ENCODE measurements around the gene GALNT10. TPM values are rescaled to one million over a fixed set of nuclear protein-coding genes. Genes with fewer than 3 reads are reported as not detected.

The GALNT10 gene
- total and polyA plus RNA-seq, 2 of the 8 experiments (the other 6 are each of a cell fraction or from before 2014, with no cell fraction given): 4.6 to 15.5 TPM

GRCh38 chr5:154386952-154387629 is 196.6 kb downstream of the GALNT10 start:
- no peak overlapping the region for H3K14ac ChIP-seq (ENCODE audit: insufficient read length)
- no peak overlapping the region; the same call in 1 of the 2 replicates for H4K8ac ChIP-seq (ENCODE audit: extremely low read depth, insufficient read depth, low read length)
- ChIA-PET CTCF (ENCODE audit: partially characterized antibody) (interaction anchor here (0.6 to 2.0 kb wide), 5 partner anchors 11 to 1577 kb away, joined by 3 to 9 read pairs (median 3); no protein-coding TSS in a partner anchor), POLR2A (ENCODE audit: partially characterized antibody) (no interaction called here)
- no peak overlapping the region for H4K91ac ChIP-seq (replicated peaks; ENCODE audit: insufficient read length, low read length)
- H4K5ac ChIP-seq (ENCODE audit: insufficient read length, low read depth, low read length): no peak overlapping the region
- no peak overlapping the region for H2BK120ac ChIP-seq (replicated peaks; ENCODE audit: low read depth, low read length)
- peaks cover 0 to 6% (median 2%) of the 10 kb centered on the region in 4 experiments; a peak in 4 of 7 replicates for H3K4me1 ChIP-seq (replicated peaks in 1 of 4; ENCODE audit: control insufficient read depth in 3 of 4, insufficient read depth in 4 of 4, low read length in 3 of 4)
- no peak overlapping the region for H3K9ac ChIP-seq (replicated peaks in 1 of 4; ENCODE audit: extremely low read depth in 1 of 4, low read depth in 3 of 4, low read length in 3 of 4)
- H3K4me2 ChIP-seq (ENCODE audit: insufficient read depth in 1 of 2, low read depth in 2 of 2, low read length in 2 of 2): no peak overlapping the region
- H3K9me3 ChIP-seq (ENCODE audit: insufficient read depth in 2 of 2, low read depth in 1 of 2, low read length in 1 of 2): no peaks in the 10 kb centered on the region
- H3K79me1 ChIP-seq (ENCODE audit: low read depth, low read length): no peaks in the 10 kb centered on the region
- H3K4ac ChIP-seq (replicated peaks; ENCODE audit: insufficient read length, low read depth, low read length): no peak overlapping the region
- no peak for FAIRE-seq
- H3K23me2 ChIP-seq (ENCODE audit: low read depth, low read length): no peaks in the 10 kb centered on the region
- H2BK5ac ChIP-seq (ENCODE audit: low read depth, low read length): no peak overlapping the region
- no peak overlapping the region for H3K18ac ChIP-seq (ENCODE audit: extremely low read depth, low read length)
- H2AFZ ChIP-seq (ENCODE audit: low read length): no peak overlapping the region
- H3K27ac ChIP-seq (ENCODE audit: low read depth, low read length): no peak overlapping the region
- no peak overlapping the region for H2AK5ac ChIP-seq (ENCODE audit: low read depth, low read length)
- no peaks in the 10 kb centered on the region for H3K79me2 ChIP-seq (ENCODE audit: control insufficient read depth in 1 of 2, insufficient read depth in 2 of 2, low read length in 2 of 2)
- 89% methylated on average over 6 of the region's 6 CpGs; no CpG with 5 or more reads in 1 of the 2 experiments for WGBS, 2 experiments (ENCODE audit: extremely low coverage in 1 of 2, insufficient coverage in 1 of 2, insufficient read length in 1 of 2, insufficient replicate concordance in 2 of 2, low coverage in 1 of 2, low lambda C conversion rate in 2 of 2, missing lambda C conversion rate in 1 of 2)
- H2BK15ac ChIP-seq (ENCODE audit: low read length): no peak overlapping the region
- DNase-seq (ENCODE audit: low read depth in 1 of 2, low spot score in 2 of 2): no peak
- H3K23ac ChIP-seq (ENCODE audit: insufficient read length): no peak overlapping the region
- no peaks in the 10 kb centered on the region for H3K36me3 ChIP-seq (ENCODE audit: control insufficient read depth in 2 of 4, insufficient read depth in 4 of 4, low read length in 3 of 4)
- no peak overlapping the region for H3K56ac ChIP-seq (replicated peaks; ENCODE audit: insufficient read length, low read depth, low read length)
- no peak overlapping the region for H3K4me3 ChIP-seq (ENCODE audit: extremely low read depth in 1 of 4, insufficient read depth in 2 of 4, low read depth in 3 of 4, low read length in 4 of 4)
- no peaks in the 10 kb centered on the region for H3K27me3 ChIP-seq (replicated peaks in 1 of 4; ENCODE audit: control insufficient read depth in 3 of 4, extremely low read depth in 1 of 4, insufficient read depth in 3 of 4, low read length in 3 of 4)
- H4K20me1 ChIP-seq (replicated peaks in 1 of 2; ENCODE audit: control insufficient read depth in 1 of 2, insufficient read depth in 2 of 2, low read length in 2 of 2): no peaks in the 10 kb centered on the region
- H2BK20ac ChIP-seq (ENCODE audit: low read length): no peak overlapping the region
- no peak overlapping the region for H2BK12ac ChIP-seq (ENCODE audit: low read depth, low read length)
